ENCODE results near the gene PTPRM.

PTPRM gene

DNA sequence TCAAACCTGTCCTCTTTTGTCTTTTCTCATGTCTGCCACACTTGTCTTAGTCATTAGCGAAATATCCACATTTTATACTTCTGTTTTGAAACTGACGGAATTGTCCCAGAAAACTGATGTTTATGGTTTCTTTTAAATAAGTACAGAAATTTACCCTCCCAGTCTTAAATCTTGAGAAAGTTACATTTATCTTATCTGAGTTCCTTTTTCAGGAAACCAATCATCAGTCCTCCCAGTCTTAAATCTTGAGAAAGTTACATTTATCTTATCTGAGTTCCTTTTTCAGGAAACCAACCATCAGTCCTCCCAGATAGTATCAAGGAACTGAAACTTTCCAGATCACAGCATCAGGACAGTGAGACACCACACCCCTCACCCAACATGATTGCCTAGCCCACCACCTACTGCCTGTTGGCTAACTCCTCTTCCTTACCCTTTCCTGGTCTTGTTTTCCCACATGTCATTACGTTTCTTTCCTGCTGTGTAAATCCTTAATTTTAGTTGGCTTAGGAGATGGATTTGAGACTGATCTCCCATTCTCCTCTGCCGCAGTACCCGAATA, 247.7 kb downstream of the PTPRM start:
- no peaks in the 10 kb centered on the region for H4K20me1 ChIP-seq (ENCODE audit: insufficient read depth, low read length, poor library complexity, severe bottlenecking)
- H3K36me3 ChIP-seq (ENCODE audit: insufficient read depth, low read length) = no peaks in the 10 kb centered on the region
- TF ChIP-seq, protein P1, sequence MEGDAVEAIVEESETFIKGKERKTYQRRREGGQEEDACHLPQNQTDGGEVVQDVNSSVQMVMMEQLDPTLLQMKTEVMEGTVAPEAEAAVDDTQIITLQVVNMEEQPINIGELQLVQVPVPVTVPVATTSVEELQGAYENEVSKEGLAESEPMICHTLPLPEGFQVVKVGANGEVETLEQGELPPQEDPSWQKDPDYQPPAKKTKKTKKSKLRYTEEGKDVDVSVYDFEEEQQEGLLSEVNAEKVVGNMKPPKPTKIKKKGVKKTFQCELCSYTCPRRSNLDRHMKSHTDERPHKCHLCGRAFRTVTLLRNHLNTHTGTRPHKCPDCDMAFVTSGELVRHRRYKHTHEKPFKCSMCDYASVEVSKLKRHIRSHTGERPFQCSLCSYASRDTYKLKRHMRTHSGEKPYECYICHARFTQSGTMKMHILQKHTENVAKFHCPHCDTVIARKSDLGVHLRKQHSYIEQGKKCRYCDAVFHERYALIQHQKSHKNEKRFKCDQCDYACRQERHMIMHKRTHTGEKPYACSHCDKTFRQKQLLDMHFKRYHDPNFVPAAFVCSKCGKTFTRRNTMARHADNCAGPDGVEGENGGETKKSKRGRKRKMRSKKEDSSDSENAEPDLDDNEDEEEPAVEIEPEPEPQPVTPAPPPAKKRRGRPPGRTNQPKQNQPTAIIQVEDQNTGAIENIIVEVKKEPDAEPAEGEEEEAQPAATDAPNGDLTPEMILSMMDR (conservative IDR thresholded peaks at IDR 0.05; ENCODE audit: low read length) = no peak
- no peak for TF ChIP-seq EZH2phosphoT487 (IDR thresholded peaks at IDR 0.05; ENCODE audit: borderline replicate concordance)

DNA sequence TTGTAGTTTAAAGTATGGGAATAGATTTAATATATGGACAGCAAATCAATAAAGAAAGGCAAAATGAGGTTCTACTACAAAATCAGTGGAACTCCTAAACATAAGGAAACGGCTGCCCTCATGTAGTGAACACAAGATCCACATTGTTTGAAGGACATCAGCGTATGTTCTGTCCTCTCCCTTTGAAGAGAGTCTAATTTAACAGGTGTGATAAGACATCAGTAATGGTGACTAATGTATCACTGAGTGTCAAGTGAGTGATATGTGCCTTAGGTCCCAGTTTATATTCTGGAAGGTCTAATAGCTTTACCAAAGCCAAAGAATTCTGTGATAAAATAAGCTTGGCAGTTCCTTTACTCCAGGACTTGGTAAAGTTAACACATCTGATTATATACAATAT, 248.7 kb downstream of the PTPRM start:
- Histone ChIP-seq H4K20me1 (ENCODE audit: insufficient read depth, low read length, poor library complexity, severe bottlenecking) (no peaks in the 10 kb centered on the region), H2AFZ (ENCODE audit: low read length) (no peak overlapping the region), H3K9me3 (ENCODE audit: insufficient read depth, low read depth, low read length) (peaks cover 13% of the 10 kb centered on the region; the same call in 1 of the 2 replicates), H3K36me3 (ENCODE audit: insufficient read depth, low read length) (no peaks in the 10 kb centered on the region), H3K9me2 (replicated peaks; ENCODE audit: low read depth, low read length) (no peaks in the 10 kb centered on the region), H3K79me2 (ENCODE audit: insufficient read depth, low read length) (no peaks in the 10 kb centered on the region), H3K9ac (ENCODE audit: low read depth, low read length, poor library complexity, severe bottlenecking) (no peak overlapping the region), H3K4me2 (ENCODE audit: low read depth, low read length, poor library complexity, severe bottlenecking) (no peak overlapping the region), H3K4me3 (ENCODE audit: low read length, poor library complexity, severe bottlenecking) (no peak overlapping the region), H3K27me3 (ENCODE audit: insufficient read depth, low read length, poor library complexity, severe bottlenecking) (no peaks in the 10 kb centered on the region), H3K4me1 (ENCODE audit: insufficient read depth, low read length, poor library complexity, severe bottlenecking) (no peaks in the 10 kb centered on the region), H3F3A (ENCODE audit: low read depth) (no peaks in the 10 kb centered on the region)
- no peak for TF ChIP-seq EZH2phosphoT487 (IDR thresholded peaks at IDR 0.05; ENCODE audit: borderline replicate concordance)
- TF ChIP-seq, protein P1 (conservative IDR thresholded peaks at IDR 0.05; ENCODE audit: low read length) = no peak

More for the DNA sequence above, 247.7 kb downstream of the PTPRM start:
- Histone ChIP-seq H3K9ac (ENCODE audit: low read depth, low read length, poor library complexity, severe bottlenecking) (no peak overlapping the region), H2AFZ (ENCODE audit: low read length) (no peak overlapping the region), H3K27me3 (ENCODE audit: insufficient read depth, low read length, poor library complexity, severe bottlenecking) (no peaks in the 10 kb centered on the region), H3K9me2 (replicated peaks; ENCODE audit: low read depth, low read length) (no peaks in the 10 kb centered on the region), H3K79me2 (ENCODE audit: insufficient read depth, low read length) (no peaks in the 10 kb centered on the region), H3K4me1 (ENCODE audit: insufficient read depth, low read length, poor library complexity, severe bottlenecking) (no peaks in the 10 kb centered on the region), H3K4me3 (ENCODE audit: low read length, poor library complexity, severe bottlenecking) (no peak overlapping the region), H3K4me2 (ENCODE audit: low read depth, low read length, poor library complexity, severe bottlenecking) (no peak overlapping the region), H3F3A (ENCODE audit: low read depth) (no peaks in the 10 kb centered on the region), H3K9me3 (ENCODE audit: insufficient read depth, low read depth, low read length) (peaks cover 13% of the 10 kb centered on the region; the same call in 1 of the 2 replicates)

DNA sequence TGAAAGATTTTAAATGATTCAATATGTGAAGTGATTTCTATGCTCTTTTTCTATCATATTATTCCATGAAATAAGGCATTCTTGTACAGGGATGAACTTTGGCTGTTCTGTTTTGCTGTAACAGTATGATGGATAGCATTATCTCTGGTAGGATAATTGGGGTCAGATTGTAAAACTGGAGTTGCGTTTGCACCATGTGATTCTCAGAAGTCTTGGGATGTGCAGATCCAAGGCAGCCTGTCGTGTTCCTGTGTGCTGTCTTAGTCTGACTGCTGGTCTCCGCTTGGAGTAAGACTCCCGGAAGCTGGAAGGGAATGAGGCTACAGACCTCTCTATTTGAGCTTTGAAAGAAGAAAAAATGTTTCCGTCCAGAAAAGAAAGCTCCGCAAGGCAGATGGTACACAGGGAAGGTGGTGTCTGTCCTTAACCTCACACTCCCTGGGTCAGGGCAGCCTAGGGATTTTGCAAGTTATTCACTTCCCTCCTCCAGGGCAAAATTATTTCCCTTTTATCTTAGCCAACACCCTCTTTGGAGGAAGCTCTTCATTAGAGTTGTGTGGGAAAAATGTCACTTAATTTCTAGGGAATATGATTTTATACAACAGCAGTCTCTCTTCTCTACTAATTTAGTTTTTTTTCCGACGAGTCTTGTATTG, 250.6 kb downstream of the PTPRM start:
- H3K4me2 ChIP-seq (ENCODE audit: low read depth, low read length, poor library complexity, severe bottlenecking) = no peak overlapping the region
- TF ChIP-seq, protein P1 (conservative IDR thresholded peaks at IDR 0.05; ENCODE audit: low read length) = no peak
- H4K20me1 ChIP-seq (ENCODE audit: insufficient read depth, low read length, poor library complexity, severe bottlenecking) = no peaks in the 10 kb centered on the region
- no peaks in the 10 kb centered on the region for H3K36me3 ChIP-seq (ENCODE audit: insufficient read depth, low read length)
- H2AFZ ChIP-seq (ENCODE audit: low read length) = no peak overlapping the region
- no peaks in the 10 kb centered on the region for H3K27me3 ChIP-seq (ENCODE audit: insufficient read depth, low read length, poor library complexity, severe bottlenecking)
- H3K79me2 ChIP-seq (ENCODE audit: insufficient read depth, low read length) = no peaks in the 10 kb centered on the region
- H3K9ac ChIP-seq (ENCODE audit: low read depth, low read length, poor library complexity, severe bottlenecking) = no peak overlapping the region
- H3K9me2 ChIP-seq (replicated peaks; ENCODE audit: low read depth, low read length) = no peaks in the 10 kb centered on the region
- H3K9me3 ChIP-seq (ENCODE audit: insufficient read depth, low read depth, low read length) = peaks cover 13% of the 10 kb centered on the region; the same call in 1 of the 2 replicates
- H3F3A ChIP-seq (ENCODE audit: low read depth) = no peaks in the 10 kb centered on the region
- no peak overlapping the region for H3K4me3 ChIP-seq (ENCODE audit: low read length, poor library complexity, severe bottlenecking)
- no peaks in the 10 kb centered on the region for H3K4me1 ChIP-seq (ENCODE audit: insufficient read depth, low read length, poor library complexity, severe bottlenecking)

Measured in Loucy (cell line).